ENCODE measurements around the gene ATG9A.
"Not testable (repeated sequence)": the region's sequence is repeated elsewhere in the genome, so short reads cannot be mapped to it uniquely, and the experiment has no call there.

Gene ATG9A

DNA sequence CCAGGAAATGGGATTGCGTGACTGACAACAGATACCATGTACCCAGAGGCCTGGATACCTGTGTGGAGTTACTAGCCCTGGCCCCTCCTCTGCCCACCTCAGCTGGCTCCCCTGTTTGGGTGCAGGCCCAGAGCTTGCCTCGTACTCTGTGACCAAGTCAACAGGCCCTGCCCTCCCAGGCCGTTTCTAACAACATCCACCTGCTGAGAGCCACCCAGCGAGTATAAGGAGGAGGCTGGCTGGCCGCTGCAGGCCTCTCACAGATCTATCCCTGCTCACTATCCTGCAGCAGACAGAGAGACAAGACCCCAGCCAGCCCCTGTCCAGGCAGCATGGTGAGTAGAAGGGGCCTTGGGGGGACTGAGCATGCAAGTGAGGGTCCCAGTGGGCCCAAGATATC lies 36.8 kb upstream of the ATG9A start:
- Histone ChIP-seq H3K27me3 (ENCODE audit: control insufficient read depth, low read length) (0 out of 2 replicates have a peak, but pooled peaks cover 3% of the 10 kb centered on the region), H3K4me2 (ENCODE audit: low read length) (no peak overlapping the region), H3K9me3 (ENCODE audit: control insufficient read depth, insufficient read depth, low read length) (no peaks in the 10 kb centered on the region), H3K4me3 (ENCODE audit: low read length) (no peak overlapping the region), H3K9me2 (replicated peaks; ENCODE audit: control insufficient read depth, low read length) (no peaks in the 10 kb centered on the region), H3K4me1 (ENCODE audit: control insufficient read depth, low read length) (peaks cover 5% of the 10 kb centered on the region), H3K79me2 (ENCODE audit: control insufficient read depth, low read length) (no peaks in the 10 kb centered on the region), H3K27ac (ENCODE audit: low read depth, low read length) (no peak overlapping the region), H4K20me1 (ENCODE audit: control insufficient read depth, insufficient read depth, low read depth, low read length) (no peaks in the 10 kb centered on the region), H3F3A (ENCODE audit: control insufficient read depth, insufficient read depth) (no peaks in the 10 kb centered on the region), H3K36me3 (ENCODE audit: control insufficient read depth, low read length) (no peaks in the 10 kb centered on the region)
- TF ChIP-seq, protein P1, sequence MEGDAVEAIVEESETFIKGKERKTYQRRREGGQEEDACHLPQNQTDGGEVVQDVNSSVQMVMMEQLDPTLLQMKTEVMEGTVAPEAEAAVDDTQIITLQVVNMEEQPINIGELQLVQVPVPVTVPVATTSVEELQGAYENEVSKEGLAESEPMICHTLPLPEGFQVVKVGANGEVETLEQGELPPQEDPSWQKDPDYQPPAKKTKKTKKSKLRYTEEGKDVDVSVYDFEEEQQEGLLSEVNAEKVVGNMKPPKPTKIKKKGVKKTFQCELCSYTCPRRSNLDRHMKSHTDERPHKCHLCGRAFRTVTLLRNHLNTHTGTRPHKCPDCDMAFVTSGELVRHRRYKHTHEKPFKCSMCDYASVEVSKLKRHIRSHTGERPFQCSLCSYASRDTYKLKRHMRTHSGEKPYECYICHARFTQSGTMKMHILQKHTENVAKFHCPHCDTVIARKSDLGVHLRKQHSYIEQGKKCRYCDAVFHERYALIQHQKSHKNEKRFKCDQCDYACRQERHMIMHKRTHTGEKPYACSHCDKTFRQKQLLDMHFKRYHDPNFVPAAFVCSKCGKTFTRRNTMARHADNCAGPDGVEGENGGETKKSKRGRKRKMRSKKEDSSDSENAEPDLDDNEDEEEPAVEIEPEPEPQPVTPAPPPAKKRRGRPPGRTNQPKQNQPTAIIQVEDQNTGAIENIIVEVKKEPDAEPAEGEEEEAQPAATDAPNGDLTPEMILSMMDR (IDR thresholded peaks at IDR 0.05; ENCODE audit: low read depth, low read length, poor library complexity, severe bottlenecking): no peak
- no peak for TF ChIP-seq EZH2phosphoT487 (IDR thresholded peaks at IDR 0.05; ENCODE audit: borderline replicate concordance, low read length)

DNA sequence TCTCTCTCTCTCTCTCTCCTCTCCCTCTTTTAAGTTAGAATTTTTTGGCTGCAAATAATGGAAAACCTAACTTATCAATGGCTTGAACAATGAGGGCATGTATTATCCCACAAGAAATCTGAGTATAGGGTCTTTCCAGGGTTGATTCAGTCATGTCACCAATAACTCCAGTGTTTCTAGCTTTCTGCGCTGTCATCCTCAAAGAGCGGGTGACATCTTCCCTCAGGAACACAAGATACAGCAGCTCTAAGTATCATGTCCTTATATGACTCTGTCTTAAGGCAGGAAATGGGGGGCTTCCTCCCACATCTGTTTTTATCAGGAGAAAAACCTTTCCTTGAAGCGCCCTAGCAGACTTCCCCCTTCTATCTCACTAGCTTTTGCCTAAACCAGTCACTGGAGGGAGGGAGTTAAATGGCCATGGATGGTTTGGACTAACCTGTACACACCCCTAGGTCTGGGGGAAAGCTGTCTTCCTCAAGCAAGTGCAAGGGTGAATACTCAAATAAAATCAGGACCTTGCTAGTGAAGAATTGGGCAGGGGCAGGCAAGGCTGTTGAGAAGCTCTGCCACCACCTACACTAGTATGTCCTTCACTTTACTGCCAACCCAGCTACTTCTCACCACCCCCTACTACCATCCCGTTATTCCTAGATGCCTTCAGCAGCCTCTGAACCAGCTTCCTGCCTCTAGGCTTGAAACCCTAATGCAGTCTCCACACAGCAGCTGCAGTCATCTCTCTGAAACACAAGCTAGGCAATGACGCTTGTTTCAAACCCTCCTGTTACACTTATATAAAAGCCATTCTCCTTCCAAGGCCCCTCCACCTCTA lies 31.8 kb upstream of the ATG9A start:
- no peaks in the 10 kb centered on the region for H3K9me2 ChIP-seq (replicated peaks; ENCODE audit: control insufficient read depth, low read length)
- H3K36me3 ChIP-seq (ENCODE audit: control insufficient read depth, low read length): no peaks in the 10 kb centered on the region
- H3K27me3 ChIP-seq (ENCODE audit: control insufficient read depth, low read length): no peaks in the 10 kb centered on the region; the same call in 1 of the 2 replicates
- peaks cover 8% of the 10 kb centered on the region for H3K4me1 ChIP-seq (ENCODE audit: control insufficient read depth, low read length)
- no peaks in the 10 kb centered on the region for H4K20me1 ChIP-seq (ENCODE audit: control insufficient read depth, insufficient read depth, low read depth, low read length)
- H3K9me3 ChIP-seq (ENCODE audit: control insufficient read depth, insufficient read depth, low read length): no peaks in the 10 kb centered on the region
- H3K4me2 ChIP-seq (ENCODE audit: low read length): no peak overlapping the region
- H3K79me2 ChIP-seq (ENCODE audit: control insufficient read depth, low read length): no peaks in the 10 kb centered on the region
- TF ChIP-seq EZH2phosphoT487 (IDR thresholded peaks at IDR 0.05; ENCODE audit: borderline replicate concordance, low read length): no peak
- TF ChIP-seq, protein P1 (IDR thresholded peaks at IDR 0.05; ENCODE audit: low read depth, low read length, poor library complexity, severe bottlenecking): no peak
- H3K4me3 ChIP-seq (ENCODE audit: low read length): no peak overlapping the region
- 0 out of 2 replicates have a peak, but pooled peaks cover under 1% of the 10 kb centered on the region for H3F3A ChIP-seq (ENCODE audit: control insufficient read depth, insufficient read depth)
- no peak overlapping the region for H3K27ac ChIP-seq (ENCODE audit: low read depth, low read length)

DNA sequence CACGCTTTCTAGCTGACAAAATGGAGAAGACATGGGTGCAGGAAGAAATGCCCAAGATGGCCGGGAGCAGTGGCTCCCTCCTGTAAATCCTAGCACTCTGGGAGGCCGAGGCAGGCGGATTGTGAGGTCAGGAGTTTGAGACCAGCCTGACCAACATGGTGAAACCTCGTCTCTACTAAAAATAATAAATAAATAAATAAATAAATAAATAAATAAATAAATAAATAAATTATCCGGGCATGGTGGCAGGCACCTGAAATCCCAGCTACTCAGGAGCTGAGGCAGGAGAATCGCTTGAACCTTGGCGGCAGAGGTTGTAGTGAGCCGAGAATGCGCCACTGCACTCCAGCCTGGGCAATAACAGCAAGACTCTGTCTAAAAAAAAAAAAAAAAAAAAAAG lies 29.5 kb upstream of the ATG9A start:
- H3K79me2 ChIP-seq (ENCODE audit: control insufficient read depth, low read length); H3F3A ChIP-seq (ENCODE audit: control insufficient read depth, insufficient read depth); H3K36me3 ChIP-seq (ENCODE audit: control insufficient read depth, low read length); H3K27ac ChIP-seq (ENCODE audit: low read depth, low read length); H3K27me3 ChIP-seq (ENCODE audit: control insufficient read depth, low read length); H3K4me3 ChIP-seq (ENCODE audit: low read length); H3K9me2 ChIP-seq (replicated peaks; ENCODE audit: control insufficient read depth, low read length); H3K9me3 ChIP-seq (ENCODE audit: control insufficient read depth, insufficient read depth, low read length); H3K4me2 ChIP-seq (ENCODE audit: low read length); H4K20me1 ChIP-seq (ENCODE audit: control insufficient read depth, insufficient read depth, low read depth, low read length): not testable (repeated sequence)
- peaks cover 26% of the 10 kb centered on the region for H3K4me1 ChIP-seq (ENCODE audit: control insufficient read depth, low read length)

DNA sequence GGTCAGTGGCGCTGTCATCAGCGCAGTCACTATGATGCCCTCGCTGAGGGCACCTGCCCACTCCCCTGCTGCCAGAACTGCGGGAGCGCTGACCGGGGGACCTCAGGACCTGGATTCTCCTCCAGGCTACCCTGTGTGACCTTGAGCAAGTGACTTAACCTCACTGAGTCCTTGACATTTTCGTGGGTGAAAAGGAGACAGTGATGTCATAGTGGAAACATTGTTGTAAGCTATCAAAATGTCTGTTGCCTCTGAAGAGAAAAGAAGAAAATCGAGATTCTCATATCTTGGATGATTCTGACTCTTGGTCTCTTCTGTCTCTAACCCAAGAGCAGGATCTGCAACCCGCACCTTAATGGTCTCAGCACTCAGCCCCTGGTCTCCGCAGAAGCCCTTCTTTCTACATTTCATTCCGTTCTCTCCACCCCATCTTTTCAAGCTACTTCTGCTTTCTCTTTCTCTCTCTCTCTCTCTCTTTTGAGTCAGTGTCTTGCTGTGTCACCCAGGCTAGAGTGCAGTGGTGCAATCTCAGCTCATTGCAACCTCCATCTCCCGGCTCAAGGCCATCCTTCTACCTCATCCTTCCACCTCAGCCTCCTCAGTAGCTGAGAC lies 25.3 kb upstream of the ATG9A start:
- Histone ChIP-seq H3F3A (ENCODE audit: control insufficient read depth, insufficient read depth) (peaks cover 18% of the 10 kb centered on the region), H3K27me3 (ENCODE audit: control insufficient read depth, low read length) (peaks cover 6% of the 10 kb centered on the region), H3K79me2 (ENCODE audit: control insufficient read depth, low read length) (peaks cover 37% of the 10 kb centered on the region), H3K4me1 (ENCODE audit: control insufficient read depth, low read length) (peaks cover 48% of the 10 kb centered on the region), H3K4me2 (ENCODE audit: low read length) (peak overlapping the region; percentile 97), H3K27ac (ENCODE audit: low read depth, low read length) (peak overlapping the region; percentile 25; the same call in 1 of the 2 replicates), H4K20me1 (ENCODE audit: control insufficient read depth, insufficient read depth, low read depth, low read length) (peaks cover 7% of the 10 kb centered on the region; the same call in 1 of the 2 replicates), H3K9me3 (ENCODE audit: control insufficient read depth, insufficient read depth, low read length) (no peaks in the 10 kb centered on the region), H3K36me3 (ENCODE audit: control insufficient read depth, low read length) (peaks cover 29% of the 10 kb centered on the region), H3K9me2 (replicated peaks; ENCODE audit: control insufficient read depth, low read length) (no peaks in the 10 kb centered on the region), H3K4me3 (ENCODE audit: low read length) (peak overlapping the region; percentile 83)
- TF ChIP-seq EZH2phosphoT487 (IDR thresholded peaks at IDR 0.05; ENCODE audit: borderline replicate concordance, low read length): no peak
- TF ChIP-seq, protein P1 (IDR thresholded peaks at IDR 0.05; ENCODE audit: low read depth, low read length, poor library complexity, severe bottlenecking): no peak
